GM06990 (cell line): ENCODE data around the gene BAG2.

Experiments
- DNase-seq: peaks from one replicate; pipeline ENCODE4 v3.0.0-alpha.2; 2011; ENCODE audit not compliant: insufficient read length; ENCODE audit errors: extremely low read depth
- H3K27me3 ChIP-seq: replicated peaks from 2 replicates; pipeline ENCODE4 v1.6.0; 2011; ENCODE audit warnings: low read length; ENCODE audit not compliant: control insufficient read depth, insufficient read depth
- H3K36me3 ChIP-seq: 2 replicates; pipeline ENCODE4 v1.5.1; 2011; ENCODE audit warnings: low read length; ENCODE audit not compliant: control insufficient read depth, insufficient read depth
- H3K4me3 ChIP-seq: replicated peaks from 2 replicates; pipeline ENCODE4 v1.5.1; 2011; ENCODE audit warnings: low read depth, mild to moderate bottlenecking, control low read depth, low read length
- TF ChIP-seq, protein P1 (sequence below): IDR thresholded peaks from 2 replicates; pipeline ENCODE4 v1.5.1; 2011; ENCODE audit warnings: low read length, control low read depth, mild to moderate bottlenecking, inconsistent platforms; ENCODE audit not compliant: insufficient read depth, poor library complexity, severe bottlenecking

Gene BAG2

DNA sequence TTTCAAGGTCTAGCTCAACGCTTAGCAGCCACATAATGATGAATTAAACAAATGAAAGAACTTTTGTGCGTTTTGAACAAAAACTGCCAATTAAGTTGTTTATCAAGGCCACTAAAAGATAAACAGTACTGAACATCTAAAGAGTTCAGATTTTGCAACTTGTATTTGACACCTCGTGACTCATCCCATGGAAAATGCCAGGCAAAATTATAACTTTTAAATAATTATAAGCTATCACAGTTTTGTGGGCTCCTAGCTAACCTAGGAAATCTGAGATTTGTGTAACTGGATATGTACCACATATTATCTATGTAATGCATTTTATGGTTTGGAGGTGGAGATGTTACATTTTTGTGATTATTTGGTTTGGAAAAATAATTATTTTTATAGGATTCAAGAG is 9.6 kb upstream of the BAG2 start:
- no peaks in the 10 kb centered on the region; the same call in none of the 2 replicates for H3K36me3 ChIP-seq
- no peaks in the 10 kb centered on the region for H3K27me3 ChIP-seq
- no peak for DNase-seq
- H3K4me3 ChIP-seq, result no peak overlapping the region
- TF ChIP-seq, protein P1, sequence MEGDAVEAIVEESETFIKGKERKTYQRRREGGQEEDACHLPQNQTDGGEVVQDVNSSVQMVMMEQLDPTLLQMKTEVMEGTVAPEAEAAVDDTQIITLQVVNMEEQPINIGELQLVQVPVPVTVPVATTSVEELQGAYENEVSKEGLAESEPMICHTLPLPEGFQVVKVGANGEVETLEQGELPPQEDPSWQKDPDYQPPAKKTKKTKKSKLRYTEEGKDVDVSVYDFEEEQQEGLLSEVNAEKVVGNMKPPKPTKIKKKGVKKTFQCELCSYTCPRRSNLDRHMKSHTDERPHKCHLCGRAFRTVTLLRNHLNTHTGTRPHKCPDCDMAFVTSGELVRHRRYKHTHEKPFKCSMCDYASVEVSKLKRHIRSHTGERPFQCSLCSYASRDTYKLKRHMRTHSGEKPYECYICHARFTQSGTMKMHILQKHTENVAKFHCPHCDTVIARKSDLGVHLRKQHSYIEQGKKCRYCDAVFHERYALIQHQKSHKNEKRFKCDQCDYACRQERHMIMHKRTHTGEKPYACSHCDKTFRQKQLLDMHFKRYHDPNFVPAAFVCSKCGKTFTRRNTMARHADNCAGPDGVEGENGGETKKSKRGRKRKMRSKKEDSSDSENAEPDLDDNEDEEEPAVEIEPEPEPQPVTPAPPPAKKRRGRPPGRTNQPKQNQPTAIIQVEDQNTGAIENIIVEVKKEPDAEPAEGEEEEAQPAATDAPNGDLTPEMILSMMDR, result no peak

DNA sequence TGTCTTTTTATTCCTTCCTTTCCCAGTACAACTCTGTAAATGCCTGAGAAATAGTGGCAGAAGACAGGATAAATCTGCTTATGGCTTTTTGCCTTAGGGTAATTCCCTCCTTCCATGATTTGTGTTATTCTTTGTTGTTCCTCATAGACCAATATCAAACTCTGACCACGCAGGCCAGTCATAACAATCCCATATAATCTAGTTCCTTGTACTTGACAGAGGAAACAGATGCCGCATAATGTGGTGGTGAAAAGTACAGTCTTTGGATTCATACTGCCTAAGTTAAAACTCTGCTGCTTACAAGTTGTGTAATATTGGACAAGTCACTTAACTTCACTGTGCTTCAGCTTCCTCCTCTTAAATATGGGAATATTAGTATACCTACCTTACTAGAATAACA is 8.2 kb upstream of the BAG2 start:
- TF ChIP-seq, protein P1, result no peak
- H3K36me3 ChIP-seq, result no peaks in the 10 kb centered on the region; the same call in none of the 2 replicates
- H3K4me3 ChIP-seq, result no peak overlapping the region
- no peak for DNase-seq
- H3K27me3 ChIP-seq, result no peaks in the 10 kb centered on the region

DNA sequence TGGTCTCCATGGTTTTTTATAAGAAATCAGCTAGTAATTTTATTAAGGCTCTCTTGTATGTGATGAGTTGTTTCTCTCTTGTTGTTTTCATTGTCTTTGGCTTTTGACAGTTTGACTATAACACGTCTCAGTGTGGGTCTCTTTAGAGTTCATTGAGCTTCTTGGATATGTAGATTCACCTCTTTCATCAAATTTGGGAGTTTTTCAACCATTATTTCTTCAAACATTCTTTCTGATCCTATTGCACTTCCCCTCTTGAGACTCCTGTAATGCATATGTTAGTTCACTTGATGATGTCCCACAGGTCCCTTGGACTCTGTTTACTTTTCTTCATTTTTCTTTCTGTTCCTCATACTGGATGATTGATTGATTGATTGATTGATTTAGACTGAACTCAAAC is 7.0 kb upstream of the BAG2 start:
- TF ChIP-seq, protein P1, result no peak
- H3K27me3 ChIP-seq, result no peaks in the 10 kb centered on the region
- H3K36me3 ChIP-seq, result no peaks in the 10 kb centered on the region; the same call in none of the 2 replicates
- no peak overlapping the region for H3K4me3 ChIP-seq
- no peak for DNase-seq

DNA sequence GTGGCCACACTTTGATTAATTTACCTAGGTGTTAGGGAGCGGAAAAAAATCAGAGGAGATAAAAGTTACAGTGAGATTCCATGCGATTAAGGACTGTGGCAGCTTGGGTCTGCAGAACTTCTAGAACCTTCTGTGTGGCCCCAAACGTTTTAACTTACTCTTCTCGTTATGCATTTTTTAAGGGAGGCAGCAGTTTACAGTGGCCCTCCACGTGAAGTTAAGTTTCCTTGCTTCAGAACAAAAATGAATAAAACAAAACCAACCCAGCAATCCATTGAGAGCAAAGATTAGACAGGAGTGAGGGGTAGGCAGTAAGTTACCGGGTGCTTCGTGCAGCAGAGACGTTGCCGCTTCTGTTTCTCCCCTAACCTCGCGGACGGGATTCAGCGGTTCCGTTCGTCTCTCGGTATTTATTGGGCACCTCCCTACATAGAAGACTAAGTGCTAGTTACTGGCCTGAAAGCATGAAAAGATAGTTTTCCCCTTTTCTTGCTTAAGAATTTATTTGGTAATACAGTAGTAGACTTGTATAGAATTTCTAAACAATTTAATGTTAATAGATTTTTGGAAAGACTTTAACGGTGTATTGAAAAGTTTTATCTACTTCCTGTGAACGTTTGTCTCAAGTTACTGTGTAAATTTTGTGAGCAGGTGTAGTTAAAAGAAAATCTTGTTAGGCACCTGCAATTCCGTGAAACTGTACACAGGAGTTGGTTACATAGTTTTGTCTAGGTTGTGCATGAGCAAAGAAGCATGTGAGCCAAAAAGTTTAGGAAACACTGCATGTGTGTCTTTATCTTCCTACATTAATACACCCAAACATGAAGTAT is 1.1 kb downstream of the BAG2 start:
- Histone ChIP-seq H3K4me3 (peak overlapping the region; percentile 84), H3K27me3 (no peaks in the 10 kb centered on the region)
- peak; percentile 30 for DNase-seq

DNA sequence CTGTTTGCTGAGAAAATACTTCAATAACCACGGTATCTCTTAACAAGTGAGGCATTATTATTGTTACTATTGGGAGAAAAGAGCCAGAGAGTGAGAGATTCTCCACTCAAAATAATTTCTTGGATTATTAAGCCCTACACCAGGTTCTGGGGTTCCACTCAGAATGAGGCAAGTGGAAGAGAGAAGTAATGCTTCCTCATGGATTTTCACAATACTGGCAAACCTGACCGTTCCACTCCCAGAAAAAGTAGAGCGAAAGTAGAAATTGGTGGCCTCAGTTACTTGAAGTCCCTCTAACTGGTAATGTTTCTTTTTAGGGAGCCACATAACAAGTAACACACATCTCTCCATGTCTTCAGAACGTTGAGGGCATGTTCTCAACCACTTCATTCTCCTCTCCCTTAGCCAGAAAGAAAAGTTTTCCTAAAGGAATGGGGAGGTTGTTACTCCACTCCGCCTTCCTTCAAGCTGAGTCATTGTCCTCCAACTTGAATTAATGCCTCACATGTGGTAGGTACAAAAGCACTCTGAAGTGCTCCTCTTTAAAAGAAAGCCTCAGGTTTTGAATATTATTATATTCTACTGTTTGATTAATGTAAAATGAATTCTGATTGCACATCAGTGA is 1.9 kb downstream of the BAG2 start:
- DNase-seq, result no peak
- Histone ChIP-seq H3K36me3 (no peaks in the 10 kb centered on the region; the same call in none of the 2 replicates), H3K27me3 (no peaks in the 10 kb centered on the region), H3K4me3 (peak overlapping the region; percentile 84)
- TF ChIP-seq, protein P1, result no peak

More for the DNA sequence above, 1.1 kb downstream of the BAG2 start:
- H3K36me3 ChIP-seq, result no peaks in the 10 kb centered on the region; the same call in none of the 2 replicates
- TF ChIP-seq, protein P1, result no peak
